HG03039 (cell line): ENCODE measurements around the gene EHBP1L1.

ENCODE experiments used
- ATAC-seq: cut with Tn5 transposase; IDR thresholded peaks from one replicate; pipeline ENCODE4 v1.9.1; 2021; ENCODE audit warnings: mild to moderate bottlenecking, moderate library complexity; ENCODE audit not compliant: unreplicated experiment

EHBP1L1 gene

DNA sequence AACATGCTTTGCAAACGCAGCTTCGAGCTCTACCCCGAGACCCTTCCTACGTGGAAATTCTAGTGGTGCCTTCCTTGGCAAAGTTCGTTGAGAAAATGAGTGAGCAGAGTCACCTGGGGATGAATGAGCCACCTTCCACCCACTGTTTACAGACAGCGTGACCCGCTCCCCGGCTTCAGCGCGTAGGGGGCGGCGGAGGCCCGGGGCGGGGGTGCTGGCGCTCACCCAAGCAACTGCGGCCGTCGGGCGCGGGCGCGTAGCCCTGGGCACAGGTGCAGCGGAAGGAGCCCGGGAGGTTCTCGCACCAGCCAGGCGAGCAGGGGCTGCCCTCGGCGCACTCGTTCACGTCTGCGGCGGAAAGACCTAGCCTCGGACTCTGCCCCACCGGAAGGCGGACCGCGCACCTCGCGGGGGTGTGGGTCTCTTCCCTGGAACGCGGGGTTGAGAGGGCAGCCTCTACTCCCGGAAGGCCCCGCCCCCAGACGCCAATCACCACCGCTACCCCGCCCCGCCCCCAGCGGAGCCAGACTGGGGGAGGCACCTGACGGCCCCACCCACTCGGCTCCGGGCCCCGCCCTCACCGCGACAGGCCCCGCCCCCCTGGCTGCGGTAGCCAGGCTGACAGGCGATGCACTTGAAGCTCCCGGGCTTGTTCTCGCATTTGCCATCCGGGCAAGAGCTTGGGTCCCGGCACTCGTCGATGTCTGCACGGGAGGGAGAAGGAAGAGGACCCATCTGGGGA lies 29.5 kb upstream of the EHBP1L1 start:
- peak; percentile 62 for ATAC-seq

DNA sequence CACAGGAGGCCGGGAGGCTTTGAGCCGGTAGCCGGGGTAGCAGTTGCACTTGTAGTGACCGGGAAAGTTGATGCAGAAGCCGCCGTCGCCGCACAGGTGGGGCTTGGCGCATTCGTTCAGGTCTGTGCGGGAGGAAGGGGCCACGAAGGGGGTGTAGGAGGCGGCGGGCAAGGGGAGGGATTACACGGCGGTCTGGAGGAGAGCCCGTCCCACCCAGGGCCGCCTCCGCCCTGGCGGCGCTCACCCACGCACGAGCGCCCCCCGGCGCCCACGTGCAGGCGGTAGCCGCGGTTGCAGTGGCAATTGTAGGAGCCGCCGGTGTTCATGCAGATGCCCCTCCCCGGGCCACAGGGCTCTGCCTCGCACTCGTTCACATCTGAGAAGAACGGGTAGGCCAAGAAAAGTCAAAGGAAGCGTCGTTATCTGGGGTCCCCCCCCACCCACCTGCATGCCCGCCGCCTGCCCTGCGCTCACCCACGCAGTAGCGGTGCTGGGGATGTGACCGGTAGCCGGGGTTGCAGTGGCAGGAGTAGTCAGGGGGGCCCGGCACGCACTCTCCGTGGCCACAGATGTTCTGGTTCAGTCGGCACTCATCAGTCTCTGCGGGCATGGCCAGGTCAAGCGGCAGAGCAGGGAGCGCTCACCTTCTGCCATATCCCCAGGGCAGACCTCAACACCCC lies 28.3 kb upstream of the EHBP1L1 start:
- ATAC-seq: no peak

DNA sequence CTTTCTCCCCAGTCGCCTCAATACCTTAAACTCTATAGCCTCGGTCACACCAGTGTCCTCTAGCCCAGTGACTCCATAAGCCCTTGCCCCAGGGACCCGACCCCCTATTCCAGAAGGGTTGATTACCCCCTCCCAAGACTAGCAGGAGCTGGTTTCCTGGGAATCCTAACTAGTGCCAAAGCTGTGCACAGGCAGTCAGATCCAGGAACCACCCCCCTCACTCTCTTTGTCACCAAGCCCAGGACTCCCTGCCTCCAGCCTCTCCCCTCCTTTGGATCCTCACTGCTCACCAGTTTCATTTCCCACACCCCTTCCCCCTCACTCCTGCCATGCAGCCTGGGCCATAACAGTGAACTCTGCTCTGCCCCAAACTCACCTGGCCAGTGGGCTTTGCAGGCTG lies 27.5 kb upstream of the EHBP1L1 start:
- no peak for ATAC-seq

DNA sequence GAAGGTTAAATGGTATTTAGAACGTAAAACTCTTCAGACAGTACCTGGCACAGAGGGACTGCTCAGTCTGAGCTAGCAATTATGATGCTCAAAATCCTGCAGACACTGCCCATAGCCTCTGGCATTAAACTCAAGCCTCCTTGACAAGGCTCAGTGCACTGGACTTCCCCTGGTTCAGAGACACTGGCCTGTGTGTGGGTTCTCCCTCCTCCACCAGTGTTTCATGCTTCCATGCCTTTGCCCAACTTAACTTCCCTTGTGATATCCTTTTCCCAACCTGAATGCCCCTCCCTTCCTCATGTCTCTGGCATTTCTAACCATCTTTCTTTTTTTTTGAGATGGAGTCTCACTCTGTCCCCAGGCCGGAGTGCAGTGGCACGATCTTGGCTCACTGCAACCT lies 26.8 kb upstream of the EHBP1L1 start:
- no peak for ATAC-seq

DNA sequence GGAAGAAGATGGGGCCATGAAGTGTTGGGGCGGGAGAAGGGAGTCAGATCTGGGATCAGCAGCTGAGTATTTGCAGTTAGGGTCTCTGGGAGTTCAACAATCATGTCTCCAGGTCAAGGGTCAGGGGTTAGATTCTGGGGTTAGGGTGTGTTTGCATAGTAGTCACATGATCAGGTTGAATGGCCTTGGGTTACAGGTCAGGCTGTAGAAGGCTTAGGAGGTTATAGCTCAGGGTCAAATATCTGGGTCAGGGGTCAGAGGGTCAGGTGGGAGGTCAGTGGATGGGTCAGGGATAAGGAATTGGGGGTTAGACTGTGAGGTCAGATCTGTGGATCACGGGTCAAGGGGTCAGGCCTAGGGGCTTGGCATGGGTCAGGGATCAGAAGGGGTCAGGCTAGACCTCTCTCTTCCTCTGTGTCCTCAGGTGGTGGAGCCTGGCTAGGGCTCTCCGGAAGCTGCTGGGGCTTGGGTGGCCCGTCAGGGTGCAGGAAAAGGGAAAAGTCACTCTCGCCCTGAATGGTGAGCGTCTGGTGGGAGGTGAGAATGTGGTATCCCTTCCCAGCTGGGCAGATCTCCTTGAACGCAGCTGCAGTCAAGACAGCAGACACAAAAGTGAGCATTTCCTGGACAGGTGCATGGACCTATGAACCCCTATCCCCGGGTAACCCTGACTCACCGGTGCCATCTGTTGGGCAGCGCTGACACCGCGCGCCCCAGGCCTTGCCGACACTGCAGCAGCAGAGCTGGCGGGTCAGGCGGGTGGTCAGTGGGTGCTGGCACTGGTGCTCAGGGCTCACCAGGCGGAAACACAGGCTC lies 24.1 kb upstream of the EHBP1L1 start:
- no peak for ATAC-seq

DNA sequence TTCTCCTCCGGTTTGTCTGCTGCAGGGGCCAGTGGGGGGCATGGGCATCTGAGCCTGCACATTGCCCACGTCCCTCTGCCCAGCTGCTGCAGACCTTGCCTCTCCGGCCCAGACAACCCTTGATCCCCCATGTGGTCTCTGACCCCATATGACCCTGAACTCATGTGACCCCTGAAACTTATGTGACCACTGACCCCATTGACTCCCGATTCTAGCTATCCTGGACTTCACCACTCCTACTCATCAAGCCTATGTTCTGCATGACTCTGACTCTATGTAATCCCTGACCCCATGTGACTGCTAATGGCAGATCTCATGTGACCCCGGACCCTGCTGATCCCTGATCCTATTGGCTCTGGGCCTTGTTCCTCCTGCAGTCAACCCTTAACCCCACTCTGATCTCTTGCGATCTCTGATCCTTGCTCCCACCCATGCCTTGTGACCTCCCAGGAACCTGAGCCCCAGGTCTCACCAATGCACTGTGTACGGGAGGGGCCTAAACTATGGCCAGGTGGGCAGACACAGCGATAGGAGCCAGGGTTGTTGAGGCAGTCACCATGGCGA lies 23.4 kb upstream of the EHBP1L1 start:
- no peak for ATAC-seq

DNA sequence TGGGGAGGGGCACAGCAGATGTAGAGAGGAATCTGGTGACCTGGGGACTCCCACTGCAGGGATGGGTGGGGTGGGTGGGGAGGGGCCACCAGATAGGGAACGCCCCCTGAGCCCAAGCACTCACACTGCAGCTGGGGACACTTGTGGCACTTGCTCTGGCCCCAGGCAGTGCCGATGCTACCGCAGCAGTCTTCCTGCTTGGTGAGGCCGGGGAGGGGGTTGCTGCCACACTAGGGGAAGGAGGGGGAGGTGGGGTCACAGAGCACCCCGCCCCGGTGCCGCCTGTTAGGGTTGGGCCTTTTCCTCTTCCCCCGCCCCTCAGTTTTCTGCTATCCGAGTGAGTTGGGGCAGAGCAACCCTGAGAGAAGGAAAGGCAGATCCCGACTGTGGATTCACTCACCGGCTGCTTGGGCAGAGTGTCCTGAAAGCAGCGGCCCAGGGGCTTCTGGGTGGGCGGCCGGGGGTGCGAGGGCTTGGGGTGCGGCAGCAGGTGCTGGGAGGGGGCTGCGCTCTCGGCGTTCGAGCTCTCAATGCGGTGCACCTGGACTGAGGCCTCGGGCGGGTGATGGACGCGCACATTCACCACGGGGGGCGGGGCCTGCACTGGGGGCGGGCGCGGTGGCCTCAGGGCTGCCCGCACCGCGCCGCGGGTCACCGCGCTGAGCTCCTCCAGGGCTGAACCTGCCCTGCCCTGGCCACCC lies 22.4 kb upstream of the EHBP1L1 start:
- ATAC-seq: no peak

DNA sequence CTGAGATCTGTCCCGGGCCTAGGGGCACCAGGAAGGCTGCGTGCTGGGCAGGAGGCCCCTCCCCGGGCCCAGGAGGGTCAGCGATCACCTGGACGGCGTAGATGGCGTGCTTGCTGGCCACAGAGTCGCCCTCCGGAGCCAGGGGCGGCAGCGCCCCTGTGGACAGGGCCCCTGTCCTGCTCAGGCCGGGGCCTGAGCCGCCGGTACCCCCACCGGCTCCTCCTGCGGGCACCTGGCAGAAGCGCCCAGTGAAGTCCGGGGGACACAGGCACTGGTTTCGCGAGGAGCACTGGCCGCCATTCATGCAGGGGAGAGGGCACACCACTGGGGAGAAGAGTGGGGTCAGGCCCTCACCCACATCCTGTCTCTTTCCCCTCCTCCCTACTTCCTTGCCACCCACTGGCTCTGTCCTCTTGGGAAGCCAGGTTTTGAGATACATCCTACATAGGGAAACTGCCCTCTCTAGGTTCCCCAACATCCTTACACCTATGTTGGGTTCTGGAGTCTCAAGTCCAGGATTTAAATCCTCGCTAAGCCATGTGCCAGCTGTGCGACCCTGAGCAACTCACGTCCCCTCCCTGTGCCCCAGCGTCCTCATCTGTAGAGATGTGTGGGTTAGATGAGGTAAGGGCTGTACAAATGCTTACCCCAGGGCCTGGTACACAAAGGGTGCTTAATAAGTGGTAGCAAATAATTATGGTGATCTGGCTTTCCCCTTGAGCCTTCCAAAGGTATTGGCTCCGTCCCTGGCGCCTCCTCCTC lies 21.6 kb upstream of the EHBP1L1 start:
- no peak for ATAC-seq

DNA sequence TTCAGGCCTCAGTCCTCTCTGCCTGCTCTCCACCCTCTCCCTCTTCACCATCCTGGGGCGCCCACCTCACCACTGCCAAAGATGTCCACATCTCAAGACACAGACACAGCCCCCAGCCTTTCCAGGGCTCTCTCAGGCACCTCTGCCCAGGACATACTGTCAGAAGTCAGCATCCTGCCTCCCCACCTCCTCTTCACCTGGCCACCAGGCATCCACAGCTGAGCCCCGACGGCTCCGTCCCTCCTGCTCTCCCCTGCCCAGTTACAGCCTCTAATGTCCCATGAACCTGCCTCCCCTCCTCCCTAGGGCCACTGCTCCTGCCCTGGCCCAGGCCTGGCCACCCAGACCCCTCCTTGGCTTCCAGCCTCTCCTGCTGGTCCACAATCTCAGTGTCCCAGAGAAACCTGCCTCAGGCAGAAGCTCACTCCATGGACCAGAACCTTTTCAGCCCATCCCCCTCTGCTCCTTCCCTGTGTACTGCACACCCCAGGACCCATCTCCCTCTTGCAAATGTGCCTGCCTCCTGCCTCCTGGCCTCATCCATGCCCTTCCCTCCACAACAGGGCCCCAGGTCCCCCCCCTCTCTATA lies 20.9 kb upstream of the EHBP1L1 start:
- no peak for ATAC-seq

DNA sequence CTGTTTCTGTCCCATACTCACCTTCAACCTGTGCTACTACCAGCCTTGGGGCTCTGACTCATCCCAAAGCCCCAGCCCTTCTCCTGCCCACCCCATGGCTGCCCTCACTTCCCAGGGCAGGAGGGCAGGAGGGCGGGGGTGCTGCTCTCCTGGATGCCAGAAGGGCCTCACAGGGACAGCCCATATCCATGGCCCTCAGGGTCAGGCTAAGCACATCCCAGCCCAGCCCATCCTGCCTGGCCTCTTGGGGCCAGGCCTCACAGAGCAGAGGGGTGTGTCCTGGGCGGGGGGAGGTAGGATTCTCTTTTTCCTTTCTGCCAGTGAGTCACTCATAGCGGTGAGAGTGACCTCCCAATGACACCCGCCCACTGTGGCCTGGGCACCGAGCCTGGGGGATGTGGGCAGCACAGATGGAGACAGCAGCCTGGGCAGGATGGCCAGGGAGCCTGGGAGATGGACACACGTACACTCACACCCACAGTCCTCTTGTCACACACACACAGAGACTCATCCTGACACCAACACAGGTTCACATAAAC lies 20.1 kb upstream of the EHBP1L1 start:
- no peak for ATAC-seq

DNA sequence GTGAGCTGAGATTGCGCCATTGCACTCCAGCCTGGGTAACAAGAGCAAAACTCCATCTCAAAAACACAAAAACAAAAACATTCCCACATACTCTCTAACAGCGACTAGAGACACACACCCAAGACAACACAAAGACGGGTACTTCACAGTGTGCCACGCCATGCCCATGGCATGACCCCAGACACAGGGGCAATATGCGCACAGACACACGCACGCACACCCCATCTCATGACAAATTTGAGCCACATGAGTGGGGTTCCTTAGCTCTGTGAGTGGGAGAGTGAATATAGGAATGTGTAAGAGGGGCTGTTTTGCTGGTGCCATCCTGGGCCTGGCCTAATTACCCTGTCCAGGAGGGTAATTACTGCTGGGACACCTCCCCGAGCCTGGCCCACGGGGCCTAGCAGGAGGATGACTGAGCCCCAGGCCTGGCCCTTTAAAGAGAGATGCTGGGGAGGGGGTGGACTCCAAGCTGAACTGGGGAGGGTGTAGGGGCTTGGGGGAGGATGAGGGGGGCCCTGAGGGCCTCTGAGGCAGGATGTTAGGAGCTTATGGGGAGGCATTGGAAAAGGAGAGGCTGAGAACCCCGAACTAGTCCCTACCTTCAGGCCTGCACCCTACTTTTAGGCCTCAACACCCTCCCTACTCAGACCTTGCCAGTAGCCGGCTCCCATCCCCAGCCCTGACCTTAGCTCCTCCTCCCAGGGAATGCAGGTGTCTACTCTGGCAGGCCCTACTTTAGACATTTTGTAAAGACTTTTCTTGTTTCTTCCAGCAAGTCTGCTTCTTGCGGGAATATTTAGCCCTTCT lies 19.2 kb upstream of the EHBP1L1 start:
- ATAC-seq: no peak

DNA sequence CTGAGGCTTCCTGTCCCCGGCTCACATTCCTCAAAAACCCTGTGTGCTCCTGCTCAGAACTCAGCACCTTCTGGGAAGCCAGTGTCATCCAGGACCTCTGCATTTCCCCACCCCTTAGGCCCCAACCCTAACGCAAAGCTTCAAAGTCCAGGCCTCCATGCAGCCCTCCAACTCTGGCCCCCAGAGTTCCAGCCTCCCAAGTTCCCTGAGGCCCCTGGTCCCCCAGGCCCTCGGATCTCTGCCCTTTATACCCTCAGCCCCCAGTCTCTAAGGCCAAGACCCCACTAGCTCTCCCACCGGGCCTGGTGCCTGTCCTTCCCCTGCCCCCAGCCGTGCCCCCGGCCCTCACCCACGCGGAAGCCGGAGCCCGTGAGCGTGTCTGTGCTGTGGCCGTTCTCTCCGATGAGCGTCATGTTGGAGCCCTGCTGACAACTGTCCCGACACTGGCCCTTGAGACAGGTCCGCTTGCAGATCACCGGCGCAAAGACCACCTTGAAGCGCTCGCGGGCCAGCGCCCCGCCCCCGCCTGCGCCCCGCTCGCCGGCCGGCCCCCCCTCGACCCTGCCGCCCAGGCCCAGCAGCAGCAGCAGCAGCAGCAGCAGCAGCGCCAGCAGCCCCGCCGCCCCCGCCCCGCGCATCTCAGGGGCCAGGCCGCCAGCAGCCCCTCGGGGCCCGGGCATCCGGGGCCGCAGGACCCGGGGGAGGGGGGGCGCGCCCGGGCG lies 18.4 kb upstream of the EHBP1L1 start:
- ATAC-seq: no peak

DNA sequence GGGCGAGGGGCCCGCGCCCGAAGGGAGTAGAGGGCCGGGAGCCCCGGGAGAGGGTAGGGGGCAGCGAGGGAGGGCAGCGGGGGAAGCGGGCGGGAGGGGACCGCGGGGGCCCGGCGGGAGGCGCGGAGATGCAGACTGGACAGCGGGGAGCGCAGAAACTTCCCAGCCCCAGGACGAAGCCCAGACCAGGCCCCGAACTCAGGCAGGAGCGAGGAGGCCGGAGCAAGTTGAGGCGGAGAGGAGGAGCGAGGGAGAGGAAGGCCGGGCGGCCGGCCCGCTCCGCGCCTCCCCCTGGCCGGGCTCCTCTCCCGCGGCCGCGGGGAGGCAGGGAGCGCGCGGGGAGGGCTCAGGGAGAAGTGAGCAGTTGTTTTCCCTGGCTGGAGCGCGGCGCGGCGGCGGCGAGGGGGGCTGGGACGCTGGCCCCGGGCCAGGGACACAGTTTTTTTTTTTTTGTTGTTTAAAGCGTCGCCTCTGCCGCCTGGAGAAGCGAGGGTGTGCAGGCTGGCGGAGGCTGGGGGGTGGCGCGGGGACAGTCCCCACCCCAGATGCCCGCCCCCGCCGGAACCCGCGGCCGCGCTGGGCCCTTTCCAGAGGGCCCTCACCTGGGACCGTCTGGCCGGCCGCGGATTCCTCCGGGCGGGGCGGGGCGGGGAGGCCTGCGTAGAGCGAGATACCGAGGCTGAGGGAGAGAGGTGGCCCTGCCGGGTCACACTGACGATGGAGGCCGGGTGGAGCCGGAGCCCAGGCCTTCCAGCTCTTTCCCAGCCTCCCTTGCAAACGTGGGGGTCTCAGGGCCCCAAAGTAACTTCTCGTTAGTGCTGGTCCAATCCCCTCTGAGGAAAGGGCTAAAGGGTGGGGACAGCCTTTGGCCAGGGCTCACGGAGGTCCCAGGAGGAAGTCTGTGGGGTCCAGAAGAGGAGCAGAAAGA lies 17.6 kb upstream of the EHBP1L1 start, which contains the start of gene LTBP3:
LTBP3 (minus strand) TSS at position 358 of the 928 bp plus-strand sequence. CDS start 400 bp downstream, outside the sequence.
- ATAC-seq: no peak

DNA sequence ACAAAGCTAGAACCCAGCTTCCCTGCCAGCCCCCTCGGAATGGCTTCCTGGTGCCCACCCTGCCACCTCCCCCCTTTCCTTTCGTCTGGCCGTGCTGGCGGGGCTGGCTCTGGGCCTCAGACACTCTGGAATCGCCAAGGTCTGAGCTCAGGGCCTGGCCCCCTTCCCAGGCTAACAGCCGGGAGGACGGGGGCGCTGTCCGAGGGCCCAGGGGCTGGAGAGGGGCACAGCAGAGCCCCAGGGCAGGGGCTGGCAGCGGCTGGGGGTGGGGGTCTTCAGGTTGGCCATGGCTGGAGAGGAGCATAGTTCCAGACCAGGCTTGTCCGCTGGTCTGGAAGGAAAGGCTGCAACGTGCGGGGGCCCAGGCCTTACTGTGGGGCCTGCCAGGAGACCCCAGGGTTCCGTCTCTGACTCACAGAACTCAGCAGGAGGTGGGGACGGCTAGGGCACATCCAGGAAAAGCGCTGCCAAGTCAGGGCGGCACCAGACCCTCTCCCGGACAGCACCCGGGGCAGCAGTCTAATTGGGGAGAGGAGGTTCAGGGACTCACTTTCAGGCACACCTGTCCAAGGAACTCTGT lies 16.8 kb upstream of the EHBP1L1 start:
- ATAC-seq: no peak

DNA sequence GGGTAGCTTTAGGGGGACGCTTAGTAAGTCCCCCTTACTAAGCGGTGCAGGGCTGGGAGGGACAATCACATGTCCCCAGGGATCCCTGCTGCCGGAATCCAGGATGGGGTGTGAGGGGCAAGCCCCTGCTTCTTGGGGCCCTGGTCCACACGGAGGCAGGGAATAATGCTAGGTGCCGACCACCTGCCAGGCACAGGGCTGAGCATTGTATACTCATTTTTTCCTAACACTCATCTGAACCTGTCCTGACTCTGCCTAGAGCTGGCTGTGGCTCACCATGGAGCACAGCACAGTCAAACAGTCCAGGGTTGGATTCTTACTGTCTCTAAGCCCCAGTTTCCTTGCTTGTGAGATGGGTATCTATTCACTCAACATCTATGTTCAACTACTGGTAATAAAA lies 16.3 kb upstream of the EHBP1L1 start:
- ATAC-seq: no peak

DNA sequence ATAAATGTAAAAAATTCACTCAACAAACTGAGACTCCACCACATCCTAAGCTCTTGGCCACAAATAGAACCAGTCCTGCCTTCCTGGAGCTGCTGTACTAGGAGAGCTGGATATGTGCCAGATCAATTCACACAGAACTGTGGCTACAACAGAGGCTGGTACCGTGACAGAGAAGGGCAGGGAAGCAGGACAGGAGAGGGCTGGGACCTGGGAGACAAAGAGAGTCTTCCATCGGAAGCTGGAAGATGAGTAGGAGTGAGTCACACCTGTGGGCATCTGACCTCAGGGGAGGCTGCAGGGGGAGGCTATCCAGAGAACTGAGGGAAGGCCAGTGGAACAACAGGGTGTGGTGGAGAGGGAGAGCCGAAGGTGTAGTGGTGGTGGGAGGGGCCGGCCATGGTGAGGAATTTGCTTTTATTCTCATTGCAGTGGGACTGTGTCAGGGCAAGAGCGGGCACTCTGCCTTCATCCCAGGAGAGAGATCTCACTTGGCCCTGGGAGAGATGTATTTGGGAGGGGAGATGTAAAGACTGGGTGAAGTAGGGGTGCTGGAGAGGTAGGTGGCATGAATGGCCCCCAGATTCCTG lies 15.8 kb upstream of the EHBP1L1 start:
- ATAC-seq: no peak
